ENCODE results near the gene SPX. TPM values are rescaled to one million over a fixed set of nuclear protein-coding genes. Genes with fewer than 3 reads are reported as not detected.

The SPX gene
- total RNA-seq, 1 experiment from 2014 or later: 0.39 TPM

GRCh38 chr12:21573733-21574358 lies 47.8 kb downstream of the SPX start:
- BruUV-seq (replicated peaks): no TSS peak
- H3K79me2 ChIP-seq (ENCODE audit: low read depth): no peaks in the 10 kb centered on the region

GRCh38 chr12:21576431-21576830 lies 50.3 kb downstream of the SPX start:
- Histone ChIP-seq H3K27ac (no peak overlapping the region), H3K36me3 (ENCODE audit: low read depth) (no peaks in the 10 kb centered on the region), H3K9me3 (ENCODE audit: insufficient read depth, low read depth) (no peaks in the 10 kb centered on the region), H4K20me1 (ENCODE audit: insufficient read depth) (no peaks in the 10 kb centered on the region), H3K9me2 (ENCODE audit: insufficient read depth) (no peaks in the 10 kb centered on the region), H3K4me2 (no peak overlapping the region), H3F3A (ENCODE audit: insufficient read depth, low read depth) (no peaks in the 10 kb centered on the region), H2AFZ (no peak overlapping the region), H3K4me1 (replicated peaks; ENCODE audit: insufficient read depth) (no peaks in the 10 kb centered on the region), H3K27me3 (ENCODE audit: insufficient read depth, low read depth) (peaks cover 3% of the 10 kb centered on the region; the same call in 1 of the 2 replicates), H3K79me2 (ENCODE audit: low read depth) (no peaks in the 10 kb centered on the region), H3K4me3 (no peak overlapping the region)
- no peak for TF ChIP-seq CTCF (conservative IDR thresholded peaks at IDR 0.05)
- no peak for TF ChIP-seq EZH2 (IDR thresholded peaks at IDR 0.05; ENCODE audit: low read depth)
- BruUV-seq (replicated peaks): no TSS peak
- ChIA-PET CTCF (no interaction called here), POLR2A (ENCODE audit: unreplicated experiment) (interaction anchor here (0.5 kb wide), 1 partner anchor 1354 kb away, joined by 3 read pairs; no protein-coding TSS in a partner anchor)
- no peak for DNase-seq
- intact Hi-C loops (cut with micrococcal nuclease; ENCODE audit: unreplicated experiment): no loop called here

More at GRCh38 chr12:21573733-21574358, 47.8 kb downstream of the SPX start:
- H3K36me3 ChIP-seq (ENCODE audit: low read depth): no peaks in the 10 kb centered on the region
- DNase-seq: no peak
- no peaks in the 10 kb centered on the region for H3K4me1 ChIP-seq (replicated peaks; ENCODE audit: insufficient read depth)
- H3K9me3 ChIP-seq (ENCODE audit: insufficient read depth, low read depth): no peaks in the 10 kb centered on the region
- H3K9me2 ChIP-seq (ENCODE audit: insufficient read depth): no peaks in the 10 kb centered on the region
- peaks cover 3% of the 10 kb centered on the region; the same call in 1 of the 2 replicates for H3K27me3 ChIP-seq (ENCODE audit: insufficient read depth, low read depth)
- H3F3A ChIP-seq (ENCODE audit: insufficient read depth, low read depth): no peaks in the 10 kb centered on the region
- no peak overlapping the region for H3K4me2 ChIP-seq
- TF ChIP-seq CTCF (conservative IDR thresholded peaks at IDR 0.05) (no peak), EZH2 (IDR thresholded peaks at IDR 0.05; ENCODE audit: low read depth) (no peak)
- no peak overlapping the region for H3K4me3 ChIP-seq
- intact Hi-C loops (cut with micrococcal nuclease; ENCODE audit: unreplicated experiment): no loop called here
- CTCF ChIA-PET: no interaction called here
- POLR2A ChIA-PET (ENCODE audit: unreplicated experiment): no interaction called here
- no peaks in the 10 kb centered on the region for H4K20me1 ChIP-seq (ENCODE audit: insufficient read depth)
- H2AFZ ChIP-seq: no peak overlapping the region
- H3K27ac ChIP-seq: no peak overlapping the region

GRCh38 chr12:21577516-21577915 lies 51.4 kb downstream of the SPX start:
- no peaks in the 10 kb centered on the region for H3K36me3 ChIP-seq (ENCODE audit: low read depth)
- no peak overlapping the region for H3K27ac ChIP-seq
- no peak for DNase-seq
- no peaks in the 10 kb centered on the region for H3F3A ChIP-seq (ENCODE audit: insufficient read depth, low read depth)
- H2AFZ ChIP-seq: no peak overlapping the region
- ChIA-PET CTCF (no interaction called here), POLR2A (ENCODE audit: unreplicated experiment) (no interaction called here)
- no peaks in the 10 kb centered on the region for H3K79me2 ChIP-seq (ENCODE audit: low read depth)
- no peak overlapping the region for H3K4me3 ChIP-seq
- peaks cover 3% of the 10 kb centered on the region; the same call in 1 of the 2 replicates for H3K27me3 ChIP-seq (ENCODE audit: insufficient read depth, low read depth)
- no peak overlapping the region for H3K4me2 ChIP-seq
- H3K4me1 ChIP-seq (replicated peaks; ENCODE audit: insufficient read depth): no peaks in the 10 kb centered on the region
- H3K9me2 ChIP-seq (ENCODE audit: insufficient read depth): no peaks in the 10 kb centered on the region
- H3K9me3 ChIP-seq (ENCODE audit: insufficient read depth, low read depth): no peaks in the 10 kb centered on the region
- TF ChIP-seq CTCF (conservative IDR thresholded peaks at IDR 0.05) (no peak), EZH2 (IDR thresholded peaks at IDR 0.05; ENCODE audit: low read depth) (no peak)
- H4K20me1 ChIP-seq (ENCODE audit: insufficient read depth): no peaks in the 10 kb centered on the region
- BruUV-seq (replicated peaks): no TSS peak
- intact Hi-C loops (cut with micrococcal nuclease; ENCODE audit: unreplicated experiment): no loop called here

Data from PC-9 (cell line).